GM13977 (cell line): ENCODE results near the gene AMPD1.

ENCODE experiments used
- DNase-seq: peaks from one replicate; pipeline ENCODE4 v3.0.0; 2012; ENCODE audit warnings: low spot score
- CTCF ChIP-seq: IDR thresholded peaks from 2 replicates; pipeline ENCODE4 v1.5.1; 2012; ENCODE audit warnings: mild to moderate bottlenecking, control low read depth; ENCODE audit not compliant: insufficient read depth; ENCODE audit errors: extremely low read depth, missing control alignments
- in situ Hi-C: fragments of 300-500 bp; cut with MboI; formaldehyde crosslinking; loops from one replicate; pipeline ENCODE4 v1.12.0; 2022; ENCODE audit warnings: low sequenced_read_pairs, low pct_unique_long_range_greater_than_20kb, mixed read lengths, inconsistent platforms; ENCODE audit not compliant: unreplicated experiment

The AMPD1 gene

GRCh38 chr1:114695430-114696058 is at the start of gene AMPD1:
Gene AMPD1 (minus strand): TSS chr1:114695546. CDS start chr1:114695471, 75 bp downstream.
- in situ Hi-C loops, result no loop called here
- no peak for DNase-seq
- TF ChIP-seq CTCF, result no peak

- in situ Hi-C loops, result no loop called here
- no peak for DNase-seq
- no peak for TF ChIP-seq CTCF
Measured at GRCh38 chr1:114741963-114742746, 46.8 kb upstream of the AMPD1 start.

GRCh38 chr1:114740331-114740730 is 45.0 kb upstream of the AMPD1 start:
- in situ Hi-C loops, result no loop called here
- TF ChIP-seq CTCF, result no peak
- no peak for DNase-seq

- TF ChIP-seq CTCF, result no peak
- no peak for DNase-seq
- in situ Hi-C loops, result no loop called here
Measured at GRCh38 chr1:114737314-114737849, 42.0 kb upstream of the AMPD1 start.

- TF ChIP-seq CTCF, result no peak
- no peak for DNase-seq
- in situ Hi-C loops, result no loop called here
Measured at GRCh38 chr1:114735479-114735878, 40.1 kb upstream of the AMPD1 start.

GRCh38 chr1:114729782-114730181 is 34.4 kb upstream of the AMPD1 start:
- TF ChIP-seq CTCF, result no peak
- in situ Hi-C loops, result no loop called here

More at GRCh38 chr1:114729782-114730181, 34.4 kb upstream of the AMPD1 start:
- no peak for DNase-seq
